Heart left ventricle (tissue), 16 donors: Measurements from ENCODE around the gene CHD1. TPM values are rescaled to one million over a fixed set of nuclear protein-coding genes. Genes with fewer than 3 reads are reported as not detected.

ENCODE experiments used
- ATAC-seq, 4 donors: fragments of 200-7000 bp; cut with Tn5 transposase; one replicate each; pipeline ENCODE4 v1.9.1; 2020 to 2022; ENCODE audit warnings: moderate library complexity in 4 of 4, mild to moderate bottlenecking in 3 of 4, moderate number of reproducible peaks in 1 of 4
- DNase-seq, 5 donors: peaks; one replicate each; pipeline ENCODE4 v3.0.0-alpha.2; 2020
- H3K27ac ChIP-seq, 12 donors: fragments of 200-600 bp; sonication (generic) in 4 of 12; one replicate each; pipeline versions ENCODE4 v1.5.0 to v1.8.0; 2016 to 2022; ENCODE audit warnings: mild to moderate bottlenecking in 2 of 12
- H3K27me3 ChIP-seq, 9 donors: fragments of 200-600 bp; sonication (generic) in 2 of 9; one replicate each; pipeline versions ENCODE4 v1.5.1 to v1.8.0; 2016 to 2022; ENCODE audit warnings: mild to moderate bottlenecking in 3 of 9
- H3K36me3 ChIP-seq, 9 donors: fragments of 200-600 bp; sonication (generic) in 2 of 9; one replicate each; pipeline versions ENCODE4 v1.5.0 to v1.8.0; 2018 to 2022; ENCODE audit warnings: mild to moderate bottlenecking in 2 of 9
- H3K4me1 ChIP-seq, 12 donors: fragments of 200-600 bp; sonication (generic) in 4 of 12; one replicate each; pipeline versions ENCODE4 v1.5.0 to v1.8.0; 2016 to 2022; ENCODE audit warnings: mild to moderate bottlenecking in 3 of 12
- H3K4me3 ChIP-seq, 12 donors: fragments of 200-600 bp; sonication (generic) in 4 of 12; one replicate each; pipeline versions ENCODE4 v1.5.0 to v1.8.0; 2017 to 2022; ENCODE audit warnings: mild to moderate bottlenecking in 9 of 12, moderate library complexity in 4 of 12
- H3K9me3 ChIP-seq, 12 donors: fragments of 200-600 bp; sonication (generic) in 4 of 12; one replicate each; pipeline versions ENCODE4 v1.5.0 to v1.8.0; 2016 to 2022; ENCODE audit warnings: mild to moderate bottlenecking in 1 of 12
- POLR2A ChIP-seq, 2 donors: fragments of 450-650 bp; IDR thresholded peaks; one replicate each; pipeline ENCODE4 v1.6.1; 2017; ENCODE audit warnings: antibody characterized with exemption in 2 of 2, mild to moderate bottlenecking in 2 of 2, moderate library complexity in 2 of 2
- WGBS, 4 donors: extraction: QIAGEN DNeasy Blood & Tissue Kit in 2 of 4; methylation state at CpG; one replicate each; pipeline versions ENCODE4 v1.1.5 to v1.1.7; 2013 to 2018; 5-methylcytosine and 5-hydroxymethylcytosine counted together
- intact Hi-C, 10 donors: fragments of 100-400 bp; cut with DNase I; formaldehyde crosslinking; loops; one replicate each; pipeline versions ENCODE4 v1.11.1 to v1.14.2; 2022
- polyA plus RNA-seq, 2 donors: library from polyadenylated mRNA; stranded (reverse); fragments of 200-250 nt; gene quantifications; one replicate each; pipeline ENCODE4 v1.2.3, GENCODE V29; 2013
- total RNA-seq, 9 donors: library from RNA; depleted of rRNA in 2 of 9; stranded (reverse); fragments of >200 nt in 2 of 9; fragmentation: NEBNext Ultra II Directional in 3 of 9; extraction: Animal tissue kit (Norgen Biotek cat#: 25700) in 3 of 9; gene quantifications; one replicate each; pipeline versions ENCODE4 v1.1.0 to v1.2.4, GENCODE V29; 2016 to 2023
- TF ChIP-seq, protein P1 (sequence below), 12 donors: fragments of 200-600 bp; sonication (generic) in 4 of 12; IDR thresholded peaks; one replicate each; pipeline versions ENCODE4 v1.5.0 to v1.8.0; 2018 to 2022; ENCODE audit warnings: antibody characterized with exemption in 12 of 12, mild to moderate bottlenecking in 5 of 12
- donor health status: ischemic (EF 13 %, LVEDD 7.1; RV severe dilation, severe dysfunction).
- donor health status: healthy with polysubstance abuse.
- donor health status: DM: no; HTN: yes; CAD: no.
- donor health status: DM: no; HTN: no; CAD: no.
- donor health status: ischemic (EF 25% LVEDD 6.9; RV normal size, moderate dysfunction).
- donor health status: ischemic (EF 25% LVEDD 5.7; RV mildly dilated, moderate dysfunction).
- donor health status: healthy.
- donor health status: DM: yes; HTN: yes; CAD: no.
- donor health status: ischemic (EF 35%, LVEDD 5.7; RV mildly dilated, moderate dysfunction).
- donor health status: nonischemic (EF 11% LVEDD 7.7; RV severe dilation, severe dysfunction).
- donor health status: DM: yes; HTN: yes; CAD: no.
- donor health status: PGD.
- donor health status: ischemic (EF 29% LVEDD 5.4; RV normal size, mild dysfunction).
- donor health status: nonischemic (EF 23%, LVEDD 6.1; RV moderate dilation, normal function).

The CHD1 gene
- total and polyA plus RNA-seq, 11 donors: 8.6 to 24.0 (median 13.4) TPM

- peak overlapping the region in 5 of 12 donors; percentile 10 to 100 (median 100) for H3K27ac ChIP-seq
- peaks cover 0 to 32% (median 2%) of the 10 kb centered on the region in 9 donors for H3K36me3 ChIP-seq
- no peak for TF ChIP-seq POLR2A (IDR thresholded peaks at IDR 0.05)
- TF ChIP-seq, protein P1, sequence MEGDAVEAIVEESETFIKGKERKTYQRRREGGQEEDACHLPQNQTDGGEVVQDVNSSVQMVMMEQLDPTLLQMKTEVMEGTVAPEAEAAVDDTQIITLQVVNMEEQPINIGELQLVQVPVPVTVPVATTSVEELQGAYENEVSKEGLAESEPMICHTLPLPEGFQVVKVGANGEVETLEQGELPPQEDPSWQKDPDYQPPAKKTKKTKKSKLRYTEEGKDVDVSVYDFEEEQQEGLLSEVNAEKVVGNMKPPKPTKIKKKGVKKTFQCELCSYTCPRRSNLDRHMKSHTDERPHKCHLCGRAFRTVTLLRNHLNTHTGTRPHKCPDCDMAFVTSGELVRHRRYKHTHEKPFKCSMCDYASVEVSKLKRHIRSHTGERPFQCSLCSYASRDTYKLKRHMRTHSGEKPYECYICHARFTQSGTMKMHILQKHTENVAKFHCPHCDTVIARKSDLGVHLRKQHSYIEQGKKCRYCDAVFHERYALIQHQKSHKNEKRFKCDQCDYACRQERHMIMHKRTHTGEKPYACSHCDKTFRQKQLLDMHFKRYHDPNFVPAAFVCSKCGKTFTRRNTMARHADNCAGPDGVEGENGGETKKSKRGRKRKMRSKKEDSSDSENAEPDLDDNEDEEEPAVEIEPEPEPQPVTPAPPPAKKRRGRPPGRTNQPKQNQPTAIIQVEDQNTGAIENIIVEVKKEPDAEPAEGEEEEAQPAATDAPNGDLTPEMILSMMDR (IDR thresholded peaks at IDR 0.05): no peak
- H3K4me1 ChIP-seq: peaks cover 5 to 70% (median 43%) of the 10 kb centered on the region in 12 donors
- intact Hi-C loops: no loop called here
- WGBS, 4 donors: 67 to 85% (median 79%) methylated on average over 5 of the region's 5 CpGs
- no peaks in the 10 kb centered on the region for H3K9me3 ChIP-seq
- no peak for ATAC-seq
- peak overlapping the region in 2 of 12 donors; percentile 78 to 92 for H3K4me3 ChIP-seq
- no peak for DNase-seq
- no peaks in the 10 kb centered on the region for H3K27me3 ChIP-seq
Measured at GRCh38 chr5:98930972-98931762, 2.4 kb upstream of the CHD1 start.

DNA sequence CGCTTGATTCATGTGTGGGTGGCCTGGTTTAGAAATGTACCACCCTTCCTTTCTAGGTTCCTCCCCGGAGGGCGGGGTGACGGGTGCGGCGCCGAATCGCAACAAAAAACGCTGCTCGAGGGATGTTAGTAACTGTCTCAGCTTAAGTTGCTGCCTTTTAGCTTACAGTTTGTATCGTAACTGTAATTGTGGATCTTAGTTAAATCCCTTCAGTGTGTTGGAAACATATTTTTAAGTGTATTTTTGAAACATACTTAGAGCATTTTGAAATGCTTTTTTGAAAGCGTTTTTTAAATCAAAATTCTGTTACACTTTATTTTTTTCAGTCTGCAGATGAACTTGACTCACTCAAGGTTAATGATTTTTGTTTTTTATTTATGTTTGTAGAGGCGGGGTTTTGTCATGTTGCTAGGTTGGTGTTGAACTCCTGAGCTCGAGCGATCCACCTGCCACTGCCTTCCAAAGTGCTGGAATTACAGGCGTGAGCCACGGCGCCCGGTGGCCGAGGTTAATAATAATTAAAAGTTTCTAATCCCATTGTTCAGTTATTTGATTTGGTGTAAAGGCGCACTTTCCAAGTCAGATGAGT, 997 bp upstream of the CHD1 start:
- intact Hi-C loops: loop anchor here in 1 of 10 donors (5.0 kb wide), 1 partner anchor 158 kb away; the partner anchor contains the start of gene RGMB
- H3K4me3 ChIP-seq: peak overlapping the region; percentile 70 to 98 (median 86)
- ATAC-seq (peak in 1 of 4 donors; percentile 83), DNase-seq (no peak)
- peaks cover 0 to 46% (median 15%) of the 10 kb centered on the region in 9 donors for H3K36me3 ChIP-seq
- TF ChIP-seq, protein P1 (IDR thresholded peaks at IDR 0.05): no peak
- TF ChIP-seq POLR2A (IDR thresholded peaks at IDR 0.05): no peak
- H3K27ac ChIP-seq: peak overlapping the region; percentile 98 to 100 (median 100)
- H3K4me1 ChIP-seq: peaks cover 5 to 69% (median 39%) of the 10 kb centered on the region in 12 donors
- H3K9me3 ChIP-seq: no peaks in the 10 kb centered on the region
- H3K27me3 ChIP-seq: no peaks in the 10 kb centered on the region
- WGBS, 4 donors: 4 to 7% (median 5%) methylated on average over 21 of the region's 21 CpGs

DNA sequence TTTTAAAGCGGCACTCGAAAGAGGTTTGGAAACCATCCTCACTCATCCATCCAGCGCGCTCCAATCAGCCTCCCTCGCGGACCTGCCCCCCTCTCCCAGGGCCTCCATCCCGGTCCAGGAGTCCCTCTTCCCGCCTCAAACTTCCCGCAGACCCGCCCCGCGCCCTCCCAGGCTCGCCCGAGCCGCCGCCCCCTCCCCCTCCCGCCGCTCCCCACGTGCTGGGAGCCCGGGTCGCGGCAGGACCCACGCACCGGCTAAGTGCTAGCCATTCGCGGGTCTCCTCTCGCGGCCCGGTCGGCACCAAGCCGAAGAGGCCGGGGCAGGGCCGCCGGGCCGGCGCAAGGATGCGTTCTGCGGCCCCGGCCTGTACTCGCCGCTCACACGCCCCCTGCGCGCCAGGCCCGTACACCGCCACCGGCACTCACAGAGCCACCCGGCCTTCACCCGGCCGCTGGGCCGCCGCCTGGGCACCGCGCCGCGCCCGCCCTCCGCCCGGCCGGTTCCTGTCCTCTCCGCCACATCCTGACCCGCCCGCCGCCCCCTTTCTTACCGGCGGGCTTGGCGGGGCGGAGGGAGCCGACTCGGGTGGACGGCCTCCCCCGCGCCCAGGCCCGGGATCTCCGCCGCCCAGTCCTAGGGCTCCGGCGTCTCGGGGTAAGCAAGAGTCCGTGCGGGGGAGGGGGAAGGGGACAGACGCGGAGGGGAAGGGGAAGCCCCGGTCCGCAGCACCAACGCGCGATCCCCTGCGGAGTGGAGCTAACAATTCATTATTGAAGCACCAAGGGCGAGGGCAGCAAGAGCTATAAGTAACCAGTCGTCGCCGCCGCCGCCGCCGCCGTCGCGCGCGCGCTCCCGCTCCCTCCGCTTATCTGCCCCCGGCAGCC, 576 bp downstream of the CHD1 start:
- peak overlapping the region; percentile 70 to 98 (median 86) for H3K4me3 ChIP-seq
- peak overlapping the region; percentile 98 to 100 (median 100) for H3K27ac ChIP-seq
- TF ChIP-seq POLR2A (IDR thresholded peaks at IDR 0.05): no peak
- TF ChIP-seq, protein P1 (IDR thresholded peaks at IDR 0.05): no peak
- no peaks in the 10 kb centered on the region for H3K9me3 ChIP-seq
- peaks cover 0 to 61% (median 30%) of the 10 kb centered on the region in 9 donors for H3K36me3 ChIP-seq
- WGBS, 4 donors: 0 to 2% (median 1%) methylated on average over 22 to 106 of the region's 106 CpGs
- H3K4me1 ChIP-seq: peaks cover 5 to 58% (median 34%) of the 10 kb centered on the region in 12 donors
- intact Hi-C loops: loop anchor here in 2 of 10 donors (2.0 to 5.0 kb wide), 2 partner anchors 21 to 156 kb away; partner anchors contain the start of gene RGMB (in 1 of the 2)
- DNase-seq (peak; percentile 67 to 80 (median 75)), ATAC-seq (peak in 3 of 4 donors; percentile 24 to 53 (median 45))
- no peaks in the 10 kb centered on the region for H3K27me3 ChIP-seq
